ENCODE measurements around the gene DRC1. TPM values are rescaled to one million over a fixed set of nuclear protein-coding genes. Genes with fewer than 3 reads are reported as not detected.

DRC1 gene
- total and polyA plus RNA-seq, 4 donors = 2.5 to 18.4 (median 8.8) TPM

DNA sequence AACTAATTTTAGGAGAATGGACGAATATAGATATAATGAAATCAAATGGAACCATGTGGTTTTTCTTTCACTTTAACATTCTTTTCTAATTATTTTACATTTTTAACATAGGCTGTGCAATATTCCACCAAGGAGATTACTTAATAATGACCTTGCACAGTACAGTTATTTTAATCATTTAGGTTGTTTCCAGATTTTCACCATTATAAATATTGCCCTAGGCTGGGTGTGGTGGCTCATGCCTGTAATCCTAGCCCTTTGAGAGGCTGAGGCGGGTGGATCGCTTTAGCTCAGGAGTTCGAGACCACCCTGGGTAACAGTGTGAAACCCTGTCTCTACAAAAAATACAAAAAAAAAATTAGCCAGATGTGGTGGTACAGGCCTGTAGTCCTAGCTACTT, 14.5 kb upstream of the DRC1 start:
- Histone ChIP-seq H3K9me3 (ENCODE audit: control insufficient read depth in 4 of 4, insufficient read depth in 3 of 4, low read length in 3 of 4) (no peaks in the 10 kb centered on the region), H3K36me3 (ENCODE audit: control insufficient read depth in 4 of 4, insufficient read depth in 4 of 4, low read length in 4 of 4) (peaks cover 2 to 14% (median 9%) of the 10 kb centered on the region in 4 donors), H3K9ac (ENCODE audit: insufficient read depth in 1 of 2, low read length in 2 of 2) (no peak overlapping the region), H3K27ac (ENCODE audit: low read depth in 1 of 2, low read length in 1 of 2) (no peak overlapping the region), H3K4me3 (no peak overlapping the region), H3K4me1 (ENCODE audit: control insufficient read depth in 5 of 5, insufficient read depth in 5 of 5, low read length in 5 of 5) (no peaks in the 10 kb centered on the region), H3K27me3 (ENCODE audit: control insufficient read depth in 3 of 3, insufficient read depth in 3 of 3, low read length in 2 of 3) (no peaks in the 10 kb centered on the region)
- WGBS, 2 donors = 97 to 98% methylated on average over 4 of the region's 4 CpGs
- ATAC-seq (ENCODE audit: insufficient read depth, low FRiP score) = no peak
- DNase-seq = no peak
- TF ChIP-seq, protein P1, sequence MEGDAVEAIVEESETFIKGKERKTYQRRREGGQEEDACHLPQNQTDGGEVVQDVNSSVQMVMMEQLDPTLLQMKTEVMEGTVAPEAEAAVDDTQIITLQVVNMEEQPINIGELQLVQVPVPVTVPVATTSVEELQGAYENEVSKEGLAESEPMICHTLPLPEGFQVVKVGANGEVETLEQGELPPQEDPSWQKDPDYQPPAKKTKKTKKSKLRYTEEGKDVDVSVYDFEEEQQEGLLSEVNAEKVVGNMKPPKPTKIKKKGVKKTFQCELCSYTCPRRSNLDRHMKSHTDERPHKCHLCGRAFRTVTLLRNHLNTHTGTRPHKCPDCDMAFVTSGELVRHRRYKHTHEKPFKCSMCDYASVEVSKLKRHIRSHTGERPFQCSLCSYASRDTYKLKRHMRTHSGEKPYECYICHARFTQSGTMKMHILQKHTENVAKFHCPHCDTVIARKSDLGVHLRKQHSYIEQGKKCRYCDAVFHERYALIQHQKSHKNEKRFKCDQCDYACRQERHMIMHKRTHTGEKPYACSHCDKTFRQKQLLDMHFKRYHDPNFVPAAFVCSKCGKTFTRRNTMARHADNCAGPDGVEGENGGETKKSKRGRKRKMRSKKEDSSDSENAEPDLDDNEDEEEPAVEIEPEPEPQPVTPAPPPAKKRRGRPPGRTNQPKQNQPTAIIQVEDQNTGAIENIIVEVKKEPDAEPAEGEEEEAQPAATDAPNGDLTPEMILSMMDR (IDR thresholded peaks at IDR 0.05; ENCODE audit: control extremely low read depth, extremely low read depth) = no peak

DNA sequence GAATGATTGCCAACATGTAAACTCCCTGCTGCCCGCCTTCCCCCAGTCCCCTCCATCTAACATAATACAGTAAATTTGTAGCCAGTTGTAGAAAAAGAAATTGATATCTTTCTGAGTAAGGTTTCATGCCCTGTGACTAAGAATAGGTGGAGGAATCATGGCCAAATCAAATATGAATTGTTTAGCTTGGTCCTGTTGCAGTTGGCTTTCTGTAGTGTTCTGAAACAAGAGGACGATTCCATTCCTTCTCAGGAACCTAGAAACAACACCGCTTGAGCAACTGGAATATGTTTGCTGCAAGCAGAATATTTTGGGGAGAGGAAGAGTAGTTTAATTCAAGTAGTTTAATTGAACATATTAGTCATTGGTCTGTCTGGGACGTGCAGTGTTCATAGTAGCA, 7.0 kb upstream of the DRC1 start:
- no peaks in the 10 kb centered on the region for H3K27me3 ChIP-seq (ENCODE audit: control insufficient read depth in 3 of 3, insufficient read depth in 3 of 3, low read length in 2 of 3)
- no peak overlapping the region for H3K9ac ChIP-seq (ENCODE audit: insufficient read depth in 1 of 2, low read length in 2 of 2)
- 91 to 96% methylated on average over 4 of the region's 4 CpGs for WGBS, 2 donors
- ATAC-seq (ENCODE audit: insufficient read depth, low FRiP score) = no peak
- DNase-seq = no peak
- peaks cover 0 to 3% (median 1%) of the 10 kb centered on the region in 4 donors for H3K36me3 ChIP-seq (ENCODE audit: control insufficient read depth in 4 of 4, insufficient read depth in 4 of 4, low read length in 4 of 4)
- no peak overlapping the region for H3K4me3 ChIP-seq
- no peaks in the 10 kb centered on the region for H3K9me3 ChIP-seq (ENCODE audit: control insufficient read depth in 4 of 4, insufficient read depth in 3 of 4, low read length in 3 of 4)
- no peak overlapping the region for H3K27ac ChIP-seq (ENCODE audit: low read depth in 1 of 2, low read length in 1 of 2)
- TF ChIP-seq, protein P1 (IDR thresholded peaks at IDR 0.05; ENCODE audit: control extremely low read depth, extremely low read depth) = no peak
- no peaks in the 10 kb centered on the region for H3K4me1 ChIP-seq (ENCODE audit: control insufficient read depth in 5 of 5, insufficient read depth in 5 of 5, low read length in 5 of 5)

DNA sequence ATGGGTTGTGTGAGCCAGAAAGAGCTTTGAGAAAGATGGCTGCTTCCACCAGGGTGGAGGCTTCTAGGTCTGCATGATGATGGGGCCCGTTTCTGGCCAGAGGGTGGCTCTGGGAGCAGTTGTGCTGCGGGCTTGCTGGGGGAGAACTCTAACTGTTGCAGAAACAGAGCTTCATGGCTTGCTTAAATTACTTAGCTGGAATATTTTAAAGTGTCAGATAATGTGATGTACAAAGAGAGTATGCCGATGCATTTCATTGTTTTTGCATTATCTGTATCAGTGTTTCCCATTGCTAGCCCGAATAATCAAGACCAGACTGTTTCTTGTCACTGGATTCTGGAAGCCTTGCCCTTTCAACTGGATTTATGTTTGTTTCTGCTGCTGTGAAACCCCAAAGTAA, 6.3 kb upstream of the DRC1 start:
- Histone ChIP-seq H3K9me3 (ENCODE audit: control insufficient read depth in 4 of 4, insufficient read depth in 3 of 4, low read length in 3 of 4) (no peaks in the 10 kb centered on the region), H3K4me3 (no peak overlapping the region), H3K27ac (ENCODE audit: low read depth in 1 of 2, low read length in 1 of 2) (no peak overlapping the region), H3K27me3 (ENCODE audit: control insufficient read depth in 3 of 3, insufficient read depth in 3 of 3, low read length in 2 of 3) (no peaks in the 10 kb centered on the region), H3K9ac (ENCODE audit: insufficient read depth in 1 of 2, low read length in 2 of 2) (no peak overlapping the region), H3K4me1 (ENCODE audit: control insufficient read depth in 5 of 5, insufficient read depth in 5 of 5, low read length in 5 of 5) (no peaks in the 10 kb centered on the region), H3K36me3 (ENCODE audit: control insufficient read depth in 4 of 4, insufficient read depth in 4 of 4, low read length in 4 of 4) (peaks cover 0 to 3% (median 1%) of the 10 kb centered on the region in 4 donors)
- DNase-seq = no peak
- TF ChIP-seq, protein P1 (IDR thresholded peaks at IDR 0.05; ENCODE audit: control extremely low read depth, extremely low read depth) = no peak
- ATAC-seq (ENCODE audit: insufficient read depth, low FRiP score) = no peak
- 75 to 84% methylated on average over 4 of the region's 4 CpGs for WGBS, 2 donors

DNA sequence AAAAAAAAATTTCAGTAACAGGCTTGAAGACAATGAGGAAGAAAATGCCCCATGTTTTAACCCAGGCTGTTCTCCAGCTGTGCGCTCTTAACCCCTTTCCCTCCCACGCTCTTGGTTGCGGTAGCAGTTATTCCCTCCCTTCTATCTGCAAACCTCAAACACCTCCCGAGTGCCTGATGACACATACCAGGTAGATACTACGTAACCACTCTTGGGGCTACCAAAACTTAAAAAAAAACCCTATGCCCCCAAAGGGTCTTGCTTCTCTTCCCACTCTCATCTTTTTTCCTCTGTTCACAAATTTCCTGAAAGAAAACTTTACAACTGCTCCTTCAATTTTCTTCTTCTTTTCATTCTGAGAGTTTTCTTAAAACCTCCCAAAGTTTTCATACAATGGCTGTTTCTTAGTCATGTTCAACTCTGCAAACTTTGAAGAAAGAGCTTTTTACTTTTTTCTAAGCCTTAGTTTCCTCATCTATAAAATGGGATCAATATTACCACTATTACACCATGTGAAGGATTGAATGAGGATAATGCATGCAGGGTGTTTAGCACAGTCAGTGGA, 4.9 kb upstream of the DRC1 start:
- TF ChIP-seq, protein P1 (IDR thresholded peaks at IDR 0.05; ENCODE audit: control extremely low read depth, extremely low read depth) = no peak
- Histone ChIP-seq H3K27me3 (ENCODE audit: control insufficient read depth in 3 of 3, insufficient read depth in 3 of 3, low read length in 2 of 3) (no peaks in the 10 kb centered on the region), H3K4me1 (ENCODE audit: control insufficient read depth in 5 of 5, insufficient read depth in 5 of 5, low read length in 5 of 5) (peaks cover 0 to 4% (median 0%) of the 10 kb centered on the region in 5 donors), H3K9ac (ENCODE audit: insufficient read depth in 1 of 2, low read length in 2 of 2) (no peak overlapping the region), H3K27ac (ENCODE audit: low read depth in 1 of 2, low read length in 1 of 2) (no peak overlapping the region), H3K4me3 (no peak overlapping the region), H3K36me3 (ENCODE audit: control insufficient read depth in 4 of 4, insufficient read depth in 4 of 4, low read length in 4 of 4) (peaks cover 0 to 3% (median 1%) of the 10 kb centered on the region in 4 donors), H3K9me3 (ENCODE audit: control insufficient read depth in 4 of 4, insufficient read depth in 3 of 4, low read length in 3 of 4) (no peaks in the 10 kb centered on the region)
- no peak for ATAC-seq (ENCODE audit: insufficient read depth, low FRiP score)
- WGBS, 2 donors = 91 to 92% methylated on average over 5 of the region's 5 CpGs
- DNase-seq = no peak
